ENCODE data around the gene SERPINB4.

DNA sequence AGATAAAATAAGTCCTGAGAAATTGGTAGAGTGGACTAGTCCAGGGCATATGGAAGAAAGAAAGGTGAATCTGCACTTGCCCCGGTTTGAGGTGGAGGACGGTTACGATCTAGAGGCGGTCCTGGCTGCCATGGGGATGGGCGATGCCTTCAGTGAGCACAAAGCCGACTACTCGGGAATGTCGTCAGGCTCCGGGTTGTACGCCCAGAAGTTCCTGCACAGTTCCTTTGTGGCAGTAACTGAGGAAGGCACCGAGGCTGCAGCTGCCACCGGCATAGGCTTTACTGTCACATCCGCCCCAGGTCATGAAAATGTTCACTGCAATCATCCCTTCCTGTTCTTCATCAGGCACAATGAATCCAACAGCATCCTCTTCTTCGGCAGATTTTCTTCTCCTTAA is 47.1 kb downstream of the SERPINB4 start:
- no peak for TF ChIP-seq POLR2A (IDR thresholded peaks at IDR 0.05; ENCODE audit: insufficient read depth in 1 of 2, low read depth in 2 of 2, low read length in 2 of 2)
- no peak for TF ChIP-seq SALL2 (CRISPR knock-in tag; IDR thresholded peaks at IDR 0.05)
- no peak for TF ChIP-seq ZSCAN20 (CRISPR knock-in tag; IDR thresholded peaks at IDR 0.05; ENCODE audit: borderline replicate concordance)
- TF ChIP-seq SCMH1 (CRISPR knock-in tag; IDR thresholded peaks at IDR 0.05; ENCODE audit: borderline replicate concordance) = no peak
- TF ChIP-seq, protein P1, sequence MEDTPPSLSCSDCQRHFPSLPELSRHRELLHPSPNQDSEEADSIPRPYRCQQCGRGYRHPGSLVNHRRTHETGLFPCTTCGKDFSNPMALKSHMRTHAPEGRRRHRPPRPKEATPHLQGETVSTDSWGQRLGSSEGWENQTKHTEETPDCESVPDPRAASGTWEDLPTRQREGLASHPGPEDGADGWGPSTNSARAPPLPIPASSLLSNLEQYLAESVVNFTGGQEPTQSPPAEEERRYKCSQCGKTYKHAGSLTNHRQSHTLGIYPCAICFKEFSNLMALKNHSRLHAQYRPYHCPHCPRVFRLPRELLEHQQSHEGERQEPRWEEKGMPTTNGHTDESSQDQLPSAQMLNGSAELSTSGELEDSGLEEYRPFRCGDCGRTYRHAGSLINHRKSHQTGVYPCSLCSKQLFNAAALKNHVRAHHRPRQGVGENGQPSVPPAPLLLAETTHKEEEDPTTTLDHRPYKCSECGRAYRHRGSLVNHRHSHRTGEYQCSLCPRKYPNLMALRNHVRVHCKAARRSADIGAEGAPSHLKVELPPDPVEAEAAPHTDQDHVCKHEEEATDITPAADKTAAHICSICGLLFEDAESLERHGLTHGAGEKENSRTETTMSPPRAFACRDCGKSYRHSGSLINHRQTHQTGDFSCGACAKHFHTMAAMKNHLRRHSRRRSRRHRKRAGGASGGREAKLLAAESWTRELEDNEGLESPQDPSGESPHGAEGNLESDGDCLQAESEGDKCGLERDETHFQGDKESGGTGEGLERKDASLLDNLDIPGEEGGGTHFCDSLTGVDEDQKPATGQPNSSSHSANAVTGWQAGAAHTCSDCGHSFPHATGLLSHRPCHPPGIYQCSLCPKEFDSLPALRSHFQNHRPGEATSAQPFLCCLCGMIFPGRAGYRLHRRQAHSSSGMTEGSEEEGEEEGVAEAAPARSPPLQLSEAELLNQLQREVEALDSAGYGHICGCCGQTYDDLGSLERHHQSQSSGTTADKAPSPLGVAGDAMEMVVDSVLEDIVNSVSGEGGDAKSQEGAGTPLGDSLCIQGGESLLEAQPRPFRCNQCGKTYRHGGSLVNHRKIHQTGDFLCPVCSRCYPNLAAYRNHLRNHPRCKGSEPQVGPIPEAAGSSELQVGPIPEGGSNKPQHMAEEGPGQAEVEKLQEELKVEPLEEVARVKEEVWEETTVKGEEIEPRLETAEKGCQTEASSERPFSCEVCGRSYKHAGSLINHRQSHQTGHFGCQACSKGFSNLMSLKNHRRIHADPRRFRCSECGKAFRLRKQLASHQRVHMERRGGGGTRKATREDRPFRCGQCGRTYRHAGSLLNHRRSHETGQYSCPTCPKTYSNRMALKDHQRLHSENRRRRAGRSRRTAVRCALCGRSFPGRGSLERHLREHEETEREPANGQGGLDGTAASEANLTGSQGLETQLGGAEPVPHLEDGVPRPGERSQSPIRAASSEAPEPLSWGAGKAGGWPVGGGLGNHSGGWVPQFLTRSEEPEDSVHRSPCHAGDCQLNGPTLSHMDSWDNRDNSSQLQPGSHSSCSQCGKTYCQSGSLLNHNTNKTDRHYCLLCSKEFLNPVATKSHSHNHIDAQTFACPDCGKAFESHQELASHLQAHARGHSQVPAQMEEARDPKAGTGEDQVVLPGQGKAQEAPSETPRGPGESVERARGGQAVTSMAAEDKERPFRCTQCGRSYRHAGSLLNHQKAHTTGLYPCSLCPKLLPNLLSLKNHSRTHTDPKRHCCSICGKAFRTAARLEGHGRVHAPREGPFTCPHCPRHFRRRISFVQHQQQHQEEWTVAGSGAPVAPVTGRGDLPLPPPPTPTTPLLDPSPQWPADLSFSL (CRISPR knock-in tag; IDR thresholded peaks at IDR 0.05) = no peak
- no peak for TF ChIP-seq ESRRA (CRISPR knock-in tag; IDR thresholded peaks at IDR 0.05; ENCODE audit: low read depth)
- no peak for TF ChIP-seq TBL1XR1 (IDR thresholded peaks at IDR 0.05; ENCODE audit: borderline replicate concordance, low read length, partially characterized antibody)
- TF ChIP-seq AGO2 (optimal IDR thresholded peaks at IDR 0.05; ENCODE audit: low read depth, low read length) = no peak
- no peak for TF ChIP-seq FOXA1 (IDR thresholded peaks at IDR 0.05)
- TF ChIP-seq FOXA1 (CRISPR knock-in tag; IDR thresholded peaks at IDR 0.05) = no peak
- no peak for TF ChIP-seq SP2 (CRISPR knock-in tag; IDR thresholded peaks at IDR 0.05)
- TF ChIP-seq HDAC6 (IDR thresholded peaks at IDR 0.05; ENCODE audit: low read depth, low read length) = no peak
- TF ChIP-seq, protein P2, sequence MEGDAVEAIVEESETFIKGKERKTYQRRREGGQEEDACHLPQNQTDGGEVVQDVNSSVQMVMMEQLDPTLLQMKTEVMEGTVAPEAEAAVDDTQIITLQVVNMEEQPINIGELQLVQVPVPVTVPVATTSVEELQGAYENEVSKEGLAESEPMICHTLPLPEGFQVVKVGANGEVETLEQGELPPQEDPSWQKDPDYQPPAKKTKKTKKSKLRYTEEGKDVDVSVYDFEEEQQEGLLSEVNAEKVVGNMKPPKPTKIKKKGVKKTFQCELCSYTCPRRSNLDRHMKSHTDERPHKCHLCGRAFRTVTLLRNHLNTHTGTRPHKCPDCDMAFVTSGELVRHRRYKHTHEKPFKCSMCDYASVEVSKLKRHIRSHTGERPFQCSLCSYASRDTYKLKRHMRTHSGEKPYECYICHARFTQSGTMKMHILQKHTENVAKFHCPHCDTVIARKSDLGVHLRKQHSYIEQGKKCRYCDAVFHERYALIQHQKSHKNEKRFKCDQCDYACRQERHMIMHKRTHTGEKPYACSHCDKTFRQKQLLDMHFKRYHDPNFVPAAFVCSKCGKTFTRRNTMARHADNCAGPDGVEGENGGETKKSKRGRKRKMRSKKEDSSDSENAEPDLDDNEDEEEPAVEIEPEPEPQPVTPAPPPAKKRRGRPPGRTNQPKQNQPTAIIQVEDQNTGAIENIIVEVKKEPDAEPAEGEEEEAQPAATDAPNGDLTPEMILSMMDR (CRISPR knock-in tag; IDR thresholded peaks at IDR 0.05) = no peak

All from HepG2 (cell line).